K562 (cell line): Measurements from ENCODE around the gene MSTO1. TPM values are rescaled to one million over a fixed set of nuclear protein-coding genes. Genes with fewer than 3 reads are reported as not detected.
"Not testable (repeated sequence)": the region's sequence is repeated elsewhere in the genome, so short reads cannot be mapped to it uniquely, and the experiment has no call there.

Source experiments
- ATAC-seq: fragments of 200-7000 bp; cut with Tn5 transposase; 3 replicates; pipeline ENCODE4 v1.9.1; 2020; ENCODE audit warnings: moderate library complexity
- BruUV-seq: library from RNA; stranded (reverse); fragments of 400-500 nt; replicated peaks from 2 replicates; lab custom pipeline; 2021; lab: Mats Ljungman, UMichigan
- CTCF ChIA-PET: fragments of 300-600 bp; formaldehyde crosslinking; extraction: SDS; loops from one replicate; lab custom pipeline; 2021; ENCODE audit warnings: low intra/inter-chr PET ratio; lab: Yijun Ruan, JAX
- POLR2A ChIA-PET: fragments of 300-600, 350-650 bp; sonication (Branson Sonifier 250); formaldehyde crosslinking; extraction: SDS; loops from one replicate; lab custom pipeline; 2021; ENCODE audit warnings: antibody characterized with exemption, inconsistent platforms; lab: Yijun Ruan, JAX
- DNase-seq, 4 experiments: peaks; one replicate each; pipeline versions ENCODE4 v3.0.0 to v3.0.0-alpha.2; 2011 to 2018; ENCODE audit warnings: low spot score in 3 of 4, mixed read lengths in 3 of 4; ENCODE audit errors: extremely low read depth in 1 of 4
- FAIRE-seq: peaks from 2 replicates; lab custom pipeline; 2011; peaks lifted over from hg19 to GRCh38; lab: Jason Lieb, UNC
- H2AFZ ChIP-seq: 2 replicates; pipeline ENCODE4 v1.6.0; 2011; ENCODE audit warnings: low read depth, low read length, control low read depth, inconsistent platforms
- H3K27ac ChIP-seq: fragments of 200-600 bp; 3 replicates; pipeline ENCODE4 v1.8.0; 2011; ENCODE audit warnings: low read depth, mild to moderate bottlenecking, control low read depth, inconsistent platforms, low read length, moderate library complexity, mixed read lengths; ENCODE audit errors: extremely low read depth
- H3K27me3 ChIP-seq, 2 experiments: fragments of 300-600 bp in 1 of 2; 2 replicates in 1 of 2; 3 replicates in 1 of 2; pipeline versions ENCODE4 v1.6.0 to v1.8.0; 2011; ENCODE audit warnings: inconsistent platforms in 2 of 2, low read length in 2 of 2, mild to moderate bottlenecking in 1 of 2, mixed read lengths in 1 of 2, moderate library complexity in 1 of 2; ENCODE audit not compliant: control insufficient read depth in 2 of 2, insufficient read depth in 2 of 2
- H3K36me3 ChIP-seq: fragments of 300-600 bp; 3 replicates; pipeline ENCODE4 v1.8.0; 2011; ENCODE audit warnings: mild to moderate bottlenecking, low read length, inconsistent platforms; ENCODE audit not compliant: control insufficient read depth, insufficient read depth
- H3K4me1 ChIP-seq, 2 experiments: fragments of 200-600 bp in 1 of 2; replicated peaks in 1 of 2; 2 replicates in 1 of 2; 3 replicates in 1 of 2; pipeline versions ENCODE4 v1.5.1 to v1.8.0; 2011; ENCODE audit warnings: inconsistent platforms in 2 of 2, low read length in 2 of 2, mild to moderate bottlenecking in 1 of 2, mixed read lengths in 1 of 2, moderate library complexity in 1 of 2; ENCODE audit not compliant: control insufficient read depth in 2 of 2, insufficient read depth in 2 of 2
- H3K4me2 ChIP-seq: 2 replicates; pipeline ENCODE4 v1.6.1; 2011; ENCODE audit warnings: low read length, control low read depth, inconsistent platforms, mixed read lengths; ENCODE audit not compliant: insufficient read depth
- H3K4me3 ChIP-seq: fragments of 200-600 bp; sonication (generic), shearing (Covaris generic); 2 replicates; pipeline ENCODE4 v1.5.1; 2016; ENCODE audit warnings: control low read depth, inconsistent platforms
- H3K79me2 ChIP-seq: fragments of 200-600 bp; 3 replicates; pipeline ENCODE4 v1.8.0; 2011; ENCODE audit warnings: low read length, inconsistent platforms; ENCODE audit not compliant: control insufficient read depth, insufficient read depth
- H3K9ac ChIP-seq, 2 experiments: 2 replicates each; pipeline versions ENCODE4 v1.6.0 to v1.6.1; 2011; ENCODE audit warnings: low read depth in 2 of 2, low read length in 2 of 2, control low read depth in 1 of 2, inconsistent platforms in 1 of 2, mild to moderate bottlenecking in 1 of 2, mixed read lengths in 1 of 2; ENCODE audit not compliant: insufficient read depth in 1 of 2
- H3K9me1 ChIP-seq: one replicate; pipeline ENCODE4 v1.6.0; 2011; ENCODE audit warnings: inconsistent platforms, mild to moderate bottlenecking, low read length, moderate library complexity; ENCODE audit not compliant: control insufficient read depth, insufficient read depth
- H3K9me3 ChIP-seq: replicated peaks from 2 replicates; pipeline ENCODE4 v1.5.1; 2011; ENCODE audit warnings: low read depth, low read length, inconsistent platforms; ENCODE audit not compliant: control insufficient read depth, insufficient read depth
- H4K20me1 ChIP-seq: replicated peaks from 2 replicates; pipeline ENCODE4 v1.6.1; 2011; ENCODE audit warnings: low read length, inconsistent platforms, mixed read lengths; ENCODE audit not compliant: control insufficient read depth, insufficient read depth
- NRF1 ChIP-seq, 2 experiments: fragments of 450-650 bp; IDR thresholded peaks in 1 of 2; conservative IDR thresholded peaks in 1 of 2; 2 replicates each; pipeline ENCODE4 v1.6.1; 2014; ENCODE audit warnings: mild to moderate bottlenecking in 2 of 2
- WGBS: fragments of 100-300 bp; shearing (Covaris generic); methylation state at CpG from one replicate; pipeline ENCODE4 v1.1.6; 2016; ENCODE audit warnings: low coverage, mixed read lengths; ENCODE audit not compliant: insufficient coverage; ENCODE audit errors: missing lambda C conversion rate; 5-methylcytosine and 5-hydroxymethylcytosine counted together
- in situ Hi-C: fragments of 300-500 bp; cut with MboI; formaldehyde crosslinking; loops from 4 replicates; pipeline ENCODE4 v1.15.0; 2018; ENCODE audit warnings: inconsistent platforms, mixed read lengths
- intact Hi-C: fragments of 100-400 bp; cut with micrococcal nuclease; formaldehyde crosslinking; loops from 2 replicates; pipeline ENCODE4 v1.14.2; 2022
- polyA plus RNA-seq, 8 experiments: library from polyadenylated mRNA; depleted of rRNA in 4 of 8; stranded (reverse) in 5 of 8; unstranded in 3 of 8; fragments of >200 nt; fragmentation: Nextera tagmentation in 2 of 8; fragmentation: Illumina TruSeq in 1 of 8; extraction: Ambion mirVana in 2 of 8; extraction: Trizol in 1 of 8; gene quantifications; 2 replicates each; pipeline versions ENCODE4 v1.2.1 to v1.2.3, GENCODE V29; 2011 to 2014; ENCODE audit warnings: inconsistent platforms in 1 of 8, missing spikeins in 1 of 8
- total RNA-seq, 7 experiments: library from RNA; depleted of rRNA in 6 of 7; stranded (reverse); fragments of >200 nt in 6 of 7; fragmentation: Illumina TruSeq in 2 of 7; extraction: Trizol in 2 of 7; gene quantifications; 2 replicates each; pipeline versions ENCODE4 v1.2.1 to v1.2.3, GENCODE V29; 2011 to 2021; ENCODE audit warnings: low replicate concordance in 1 of 7

Gene MSTO1
- total and polyA plus RNA-seq, 9 of the 15 experiments (the other 6 are each of a cell fraction or from before 2014, with no cell fraction given): 18.8 to 71.1 (median 47.3) TPM

DNA sequence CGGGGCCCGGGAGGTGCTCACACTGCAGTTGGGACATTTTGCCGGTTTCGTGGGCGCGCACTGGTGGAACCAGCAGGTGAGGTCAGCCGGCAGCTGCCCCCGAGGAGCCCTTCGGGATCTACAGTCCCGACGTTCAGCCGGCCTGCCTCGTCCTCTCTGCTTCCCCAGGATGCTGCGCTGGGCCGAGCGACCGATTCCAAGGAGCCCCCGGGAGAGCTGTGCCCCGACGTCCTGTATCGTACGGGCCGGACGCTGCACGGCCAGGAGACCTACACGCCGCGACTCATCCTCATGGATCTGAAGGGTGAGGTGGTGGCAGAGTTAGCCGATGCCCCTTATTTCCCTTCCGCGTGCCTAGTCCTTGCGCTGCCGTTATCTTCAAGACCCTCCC lies 234 bp downstream of the MSTO1 start:
- H3K27me3 ChIP-seq, H2AFZ ChIP-seq, H3K27ac ChIP-seq, FAIRE-seq, H3K9me3 ChIP-seq, H3K9me1 ChIP-seq, DNase-seq, H3K79me2 ChIP-seq, CTCF ChIA-PET, BruUV-seq, H4K20me1 ChIP-seq, intact Hi-C loops: not testable (repeated sequence)
- H3K36me3 ChIP-seq: peaks cover 17% of the 10 kb centered on the region; the same call in 2 of the 3 replicates
- POLR2A ChIA-PET: interaction anchor here (0.8 kb wide), 1 partner anchor 12 kb away, joined by 3 read pairs; no protein-coding TSS in a partner anchor
- no CpG with 5 or more reads among the region's 33 CpGs for WGBS
- H3K4me2 ChIP-seq: peak overlapping the region; percentile 58; the same call in 1 of the 2 replicates
- in situ Hi-C loops: loop anchor here (5.0 kb wide), 1 partner anchor 137 kb away; no protein-coding TSS in a partner anchor
- peak; percentile 52 for ATAC-seq
- H3K9ac ChIP-seq: peak overlapping the region in 1 of 2 experiments; percentile 78; a peak in 3 of 4 replicates
- peaks cover 0 to 13% of the 10 kb centered on the region in 2 experiments; a peak in 2 of 5 replicates for H3K4me1 ChIP-seq
- peak overlapping the region; percentile 45 for H3K4me3 ChIP-seq
- peak in 1 of 2 experiments; percentile 53 for TF ChIP-seq NRF1 (conservative IDR thresholded peaks at IDR 0.05 in 1 of 2, IDR thresholded peaks at IDR 0.05 in 1 of 2)

DNA sequence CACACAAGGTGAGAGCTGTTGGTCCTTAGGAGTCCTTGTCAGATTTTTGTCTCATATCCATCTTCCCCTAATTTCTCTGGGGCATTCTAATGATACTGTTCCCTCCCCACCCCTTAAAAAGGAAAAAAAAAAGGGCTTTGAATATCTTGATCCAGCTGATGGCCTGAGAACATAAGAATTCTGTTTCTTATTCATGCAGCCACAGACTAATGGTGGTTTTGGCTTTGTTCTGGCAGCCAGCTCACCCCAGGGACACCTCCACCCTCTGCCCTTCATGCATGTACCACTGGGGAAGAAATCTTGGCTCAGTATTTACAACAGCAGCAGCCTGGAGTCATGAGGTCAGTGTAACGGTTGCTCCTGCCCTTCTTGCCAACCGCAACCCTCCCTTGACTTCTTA lies 3.2 kb downstream of the MSTO1 start:
- H3K4me2 ChIP-seq, FAIRE-seq, H3K27ac ChIP-seq, ATAC-seq, DNase-seq, H3K4me3 ChIP-seq, H3K79me2 ChIP-seq, H4K20me1 ChIP-seq, CTCF ChIA-PET, H3K9ac ChIP-seq, H3K9me3 ChIP-seq, intact Hi-C loops, H3K9me1 ChIP-seq, BruUV-seq, H2AFZ ChIP-seq, H3K27me3 ChIP-seq: not testable (repeated sequence)
- Histone ChIP-seq H3K36me3 (peaks cover 17% of the 10 kb centered on the region; the same call in 2 of the 3 replicates), H3K4me1 (peaks cover 0 to 13% of the 10 kb centered on the region in 2 experiments; a peak in 2 of 5 replicates)
- POLR2A ChIA-PET: interaction anchor here (0.6 to 0.7 kb wide), 2 partner anchors 283 to 314 kb away, joined by 3 read pairs; no protein-coding TSS in a partner anchor
- WGBS: no CpG with 5 or more reads among the region's 2 CpGs
- in situ Hi-C loops: loop anchor here (5.0 kb wide), 1 partner anchor 134 kb away; no protein-coding TSS in a partner anchor
